NK-92 (cell line): ENCODE results near the gene UBE2D1.

Experiments used
- DNase-seq: peaks from one replicate; lab custom pipeline; 2025; ENCODE audit not compliant: unreplicated experiment; lab: John Stamatoyannopoulos, UW

UBE2D1 gene

DNA sequence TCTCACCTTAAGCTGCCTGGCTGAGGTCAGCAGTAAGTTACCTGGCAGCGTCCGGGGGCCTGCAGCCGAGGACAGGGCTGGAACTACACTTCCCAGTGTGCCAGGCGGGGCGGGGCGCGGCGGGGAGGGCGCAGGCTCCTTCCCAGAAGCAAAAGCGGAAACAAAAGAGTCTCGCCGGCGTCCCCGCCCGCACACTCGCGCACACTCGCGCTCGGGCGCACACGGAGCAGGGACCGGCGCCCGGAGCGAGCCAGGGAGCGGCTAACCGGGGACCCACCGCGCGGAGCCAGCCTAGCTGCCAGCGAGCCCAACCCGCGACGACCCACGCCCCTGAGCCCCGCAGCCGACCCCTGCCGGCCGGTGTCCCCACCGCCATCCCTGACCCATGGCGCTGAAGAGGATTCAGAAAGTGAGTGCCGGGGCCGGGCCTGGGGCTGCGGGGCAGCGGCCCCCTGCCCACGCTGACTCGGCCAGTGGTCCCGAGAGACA lies at the start of gene UBE2D1:
TSS of gene UBE2D1 (plus strand) at position 190 of the 489 bp plus-strand sequence. CDS start at position 386, 196 bp downstream.
- DNase-seq = no peak

DNA sequence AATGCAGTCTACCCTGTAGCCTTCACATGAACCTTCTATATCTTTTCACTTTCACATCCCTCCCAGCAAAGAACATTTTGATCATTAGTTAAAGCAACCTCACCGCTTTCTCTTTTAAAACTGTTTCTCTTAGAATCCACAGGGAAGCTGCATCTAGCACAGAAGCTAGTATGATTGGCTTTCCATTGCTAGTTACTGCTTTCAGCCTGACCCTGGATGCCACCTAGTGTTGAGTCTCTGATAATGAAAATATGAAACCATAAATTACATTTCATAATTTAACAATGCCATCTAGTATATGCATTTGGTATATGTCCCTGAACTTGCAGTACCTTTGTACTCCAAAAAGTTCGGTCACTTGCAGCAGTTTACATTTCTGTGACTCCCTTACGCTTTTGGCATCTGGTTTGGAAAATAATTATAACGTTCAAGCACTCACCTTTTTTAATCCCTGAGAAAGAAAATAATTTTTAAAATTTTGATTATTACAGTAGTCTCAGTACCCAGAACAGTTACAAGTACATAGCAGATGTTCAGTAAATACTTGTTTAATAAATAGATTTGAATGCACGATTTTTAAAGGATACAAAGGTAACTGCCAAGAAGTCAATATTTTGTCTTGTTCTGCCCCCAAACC lies 43.1 kb upstream of the UBE2D1 start:
- DNase-seq = no peak

DNA sequence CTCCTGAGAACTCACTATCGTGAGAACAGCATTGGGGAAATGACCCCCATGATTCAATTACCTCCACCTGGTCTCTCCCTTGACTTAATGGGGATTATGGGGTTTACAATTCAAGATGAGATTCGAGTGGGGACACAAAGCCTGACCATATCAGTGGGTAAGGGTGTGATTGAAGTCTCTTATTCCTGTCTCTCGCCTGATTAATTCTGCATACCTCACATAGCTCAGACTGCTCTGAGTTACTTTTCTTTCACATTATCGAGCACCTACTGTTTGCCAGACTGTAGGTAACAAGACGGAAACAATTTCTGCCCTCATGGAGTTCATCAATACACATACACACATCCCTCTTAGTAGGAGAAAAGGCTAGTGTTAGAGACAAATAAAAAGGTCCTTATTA lies 40.8 kb upstream of the UBE2D1 start:
- no peak for DNase-seq

DNA sequence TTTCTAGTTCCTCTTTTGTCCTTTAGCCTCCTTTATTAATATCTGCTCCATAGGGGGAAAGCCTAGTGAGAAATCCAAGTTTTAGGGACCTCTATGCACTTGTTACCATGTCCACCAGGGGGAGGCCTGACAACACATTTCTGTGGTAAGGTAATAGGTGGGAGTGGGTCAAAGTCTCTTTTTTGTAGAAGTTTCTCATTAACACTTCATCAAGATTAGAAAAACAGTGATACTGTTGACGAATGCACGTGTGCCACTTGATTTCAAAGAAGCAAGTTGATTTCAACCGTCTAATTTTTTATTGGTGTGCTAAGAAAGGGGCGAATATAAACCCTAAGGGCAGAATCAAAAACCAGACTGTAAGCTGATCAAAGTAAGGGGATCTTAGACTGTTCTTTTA lies 35.2 kb upstream of the UBE2D1 start:
- no peak for DNase-seq

DNA sequence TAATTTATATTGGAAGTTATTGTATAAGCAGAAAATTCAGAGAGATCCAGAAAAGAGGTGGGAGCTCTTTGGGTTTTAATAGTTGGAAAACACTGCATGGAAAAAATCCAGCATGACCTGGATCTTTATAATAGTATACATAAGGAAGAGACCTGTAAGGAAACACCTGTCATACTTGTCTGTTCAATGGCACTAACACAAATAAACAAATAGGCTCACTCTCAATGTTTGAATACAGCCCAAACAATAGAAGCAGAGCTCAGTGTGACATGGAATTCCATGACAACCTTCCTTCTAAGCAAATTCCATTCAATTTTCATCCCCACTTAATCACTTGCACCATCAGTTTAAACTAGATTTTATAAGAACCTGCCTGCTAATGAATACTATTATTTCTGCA lies 34.1 kb upstream of the UBE2D1 start:
- DNase-seq = no peak

DNA sequence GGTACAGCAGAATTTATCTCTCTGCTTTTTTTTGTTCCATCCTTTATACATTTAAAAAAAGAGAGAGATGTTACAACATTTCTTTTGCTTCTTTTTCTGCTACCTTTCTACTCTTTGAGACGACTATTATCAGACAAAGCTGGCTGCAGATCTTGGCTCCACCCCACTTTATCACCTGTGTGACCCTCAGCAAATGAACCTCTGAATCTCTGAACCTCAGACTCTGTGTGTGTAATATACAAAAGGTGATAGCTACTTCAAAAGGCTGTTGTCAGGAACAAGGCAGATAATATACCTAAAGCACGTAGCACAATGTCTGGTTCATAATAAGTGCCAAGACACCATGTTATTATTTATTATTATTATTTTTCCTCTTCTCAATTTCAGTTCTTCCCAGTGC lies 32.6 kb upstream of the UBE2D1 start:
- no peak for DNase-seq

DNA sequence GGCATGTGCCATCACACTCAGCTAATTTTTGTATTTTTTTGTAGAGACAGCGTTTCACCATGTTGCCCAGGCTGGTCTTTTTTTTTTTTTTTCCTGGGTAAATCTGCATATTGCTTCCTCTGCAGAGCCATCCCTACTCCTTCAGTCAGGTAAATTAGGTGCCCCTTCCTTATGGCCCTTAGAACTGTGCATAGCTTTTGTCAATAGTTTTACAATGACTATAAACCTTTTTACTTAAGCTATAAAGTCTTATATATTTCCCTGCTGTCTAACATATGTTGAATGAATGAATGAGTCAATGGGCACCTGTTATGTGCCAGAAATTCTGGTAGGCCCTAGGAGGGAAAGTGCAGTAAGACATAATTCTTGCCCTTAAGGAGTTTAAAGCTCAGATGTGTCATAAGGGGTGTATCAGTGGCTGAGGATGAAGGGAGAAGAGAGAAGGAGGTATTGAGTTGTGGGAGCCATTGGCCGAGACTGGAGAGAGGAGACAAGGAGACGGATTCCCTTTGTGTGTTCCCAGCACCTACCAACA lies 30.6 kb upstream of the UBE2D1 start:
- DNase-seq = no peak

DNA sequence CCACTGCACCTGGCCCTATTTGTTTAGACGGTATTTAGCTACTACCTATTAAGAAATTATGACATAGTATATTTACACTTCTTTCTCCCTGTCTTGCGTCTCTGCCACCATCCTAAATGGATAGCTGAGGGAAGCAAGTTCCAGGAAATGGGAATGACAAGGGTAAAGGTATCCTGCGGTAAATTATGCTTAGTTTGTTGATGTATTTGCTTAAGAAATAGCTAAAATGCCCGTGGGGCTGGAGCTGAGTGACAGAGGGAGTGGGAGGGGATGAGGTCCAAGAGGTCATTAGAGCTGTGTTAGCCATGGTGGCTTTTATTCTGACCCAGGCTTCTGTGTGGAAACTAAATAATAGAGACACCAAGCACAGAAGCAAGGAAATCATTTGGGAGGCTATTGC lies 29.0 kb upstream of the UBE2D1 start:
- no peak for DNase-seq

DNA sequence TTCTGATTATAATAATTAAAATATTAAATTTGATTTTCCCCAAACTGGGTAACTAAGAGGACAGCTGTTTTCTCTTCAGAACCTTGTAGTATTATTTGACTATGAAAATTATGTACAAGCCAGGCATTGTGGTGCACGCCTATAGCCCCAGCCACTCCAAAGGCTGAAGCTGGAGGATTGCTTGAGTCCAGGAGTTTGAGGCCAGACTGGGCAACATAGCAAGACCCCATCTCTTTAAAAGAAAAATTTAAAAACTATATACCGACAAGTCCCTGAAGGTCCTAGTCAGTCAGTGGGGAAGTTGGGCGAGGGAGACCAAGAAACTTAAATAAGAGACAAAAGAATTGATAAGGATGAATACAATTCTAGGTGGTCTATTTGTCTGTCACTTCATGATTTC lies 27.1 kb upstream of the UBE2D1 start:
- no peak for DNase-seq

DNA sequence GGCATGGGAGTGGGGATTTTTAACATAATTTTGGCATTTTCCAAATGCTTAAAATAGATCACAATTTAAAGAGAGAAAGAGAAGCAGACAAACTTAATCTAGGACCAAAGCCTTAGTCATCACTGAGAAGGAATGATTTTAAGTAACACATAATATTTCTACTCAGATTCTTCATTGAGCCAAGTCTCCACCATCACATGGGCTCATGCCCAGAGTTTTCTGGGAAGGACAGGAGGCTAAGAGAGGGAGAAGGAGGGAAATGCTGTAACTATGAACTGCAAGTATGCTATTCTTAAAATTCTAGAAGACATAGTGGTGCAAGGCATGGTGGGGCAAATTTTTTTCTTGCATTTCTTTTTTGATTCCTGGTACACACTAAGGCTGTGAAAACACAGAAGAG lies 23.8 kb upstream of the UBE2D1 start:
- no peak for DNase-seq

DNA sequence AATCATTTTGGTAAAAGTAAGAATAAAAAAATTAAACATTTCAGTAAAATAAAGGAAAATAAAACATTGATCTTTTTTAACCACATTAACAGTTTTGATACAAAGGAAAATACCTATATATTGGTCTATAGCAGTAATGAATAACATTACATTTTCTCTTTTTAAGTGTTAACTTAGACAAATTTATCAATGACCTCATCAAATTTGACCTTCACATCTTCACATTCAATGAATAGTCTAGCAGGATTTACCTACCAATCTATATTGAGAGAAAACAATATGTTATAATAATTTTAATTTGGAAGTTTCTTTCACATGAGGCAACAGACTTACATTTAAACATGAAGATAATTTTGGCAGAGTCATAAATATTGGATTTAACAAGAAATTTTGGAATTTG lies 17.9 kb upstream of the UBE2D1 start:
- DNase-seq = no peak

DNA sequence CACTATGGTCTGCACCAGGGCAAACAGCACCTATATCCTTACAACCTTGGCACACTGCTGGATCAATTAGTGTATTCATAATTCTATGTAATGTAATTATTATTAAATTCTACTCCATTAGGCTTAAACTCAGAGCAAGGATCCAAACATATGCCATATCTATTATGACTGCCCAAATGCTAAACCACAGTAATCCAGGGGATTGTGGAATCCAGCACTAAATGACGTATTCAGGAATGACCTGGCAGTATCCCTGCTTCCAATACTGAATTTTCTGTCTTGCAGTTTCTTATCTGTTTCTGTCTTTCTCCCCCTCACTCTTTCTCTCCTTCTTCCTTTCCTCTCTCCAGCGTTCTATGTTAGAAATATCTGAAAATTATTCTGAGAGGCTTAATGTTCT lies 16.5 kb upstream of the UBE2D1 start:
- DNase-seq = no peak

DNA sequence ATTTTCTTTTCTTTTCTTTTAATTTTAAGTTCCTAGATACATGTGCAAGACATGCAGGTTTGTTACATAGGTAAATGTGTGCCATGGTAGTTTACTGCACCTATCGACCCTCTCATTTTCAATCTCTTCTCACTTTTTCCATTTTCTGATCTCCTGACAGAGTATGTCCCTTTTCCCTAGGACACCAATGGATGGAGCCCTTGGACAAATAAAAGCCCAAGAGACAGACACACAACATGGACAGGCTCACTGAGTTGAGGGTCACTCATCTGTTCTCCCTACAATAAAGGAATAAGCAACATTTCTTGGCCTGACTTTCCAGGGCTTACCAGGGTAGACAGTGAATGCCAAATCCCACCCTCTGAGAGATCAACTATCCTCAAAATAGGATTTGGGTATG lies 15.2 kb upstream of the UBE2D1 start:
- DNase-seq = no peak

DNA sequence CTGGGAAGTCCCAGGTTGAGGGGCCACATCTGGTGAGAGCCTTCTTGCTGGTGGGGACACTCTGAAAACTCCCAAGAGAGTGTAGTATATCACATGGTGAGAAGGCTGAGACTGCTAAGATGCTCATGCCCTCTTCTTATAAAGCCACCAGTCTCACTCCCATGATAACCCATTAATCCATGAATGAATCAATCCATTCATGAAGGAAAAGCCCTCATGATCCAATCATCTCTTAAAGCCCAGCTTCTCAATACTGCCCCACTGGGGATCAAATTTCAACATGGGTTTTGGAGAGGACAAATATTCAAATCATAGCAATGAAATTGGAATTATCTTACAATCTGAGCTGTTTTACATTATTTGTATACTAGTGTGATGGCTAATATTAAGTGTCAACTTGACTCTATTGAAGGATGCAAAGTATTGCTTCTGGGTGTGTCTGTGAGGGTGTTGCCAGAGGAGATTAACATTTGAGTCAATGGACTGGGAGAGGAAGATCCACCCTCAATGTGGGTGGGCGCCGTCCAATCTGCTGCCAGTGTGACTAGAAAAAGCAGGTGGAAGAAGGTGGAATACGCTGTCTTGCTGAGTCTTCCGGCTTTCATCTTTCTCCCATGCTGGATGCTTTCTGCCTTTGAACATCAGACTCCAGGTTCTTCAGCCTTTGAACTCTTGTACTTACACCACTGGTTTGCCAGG lies 14.3 kb upstream of the UBE2D1 start:
- DNase-seq = no peak

DNA sequence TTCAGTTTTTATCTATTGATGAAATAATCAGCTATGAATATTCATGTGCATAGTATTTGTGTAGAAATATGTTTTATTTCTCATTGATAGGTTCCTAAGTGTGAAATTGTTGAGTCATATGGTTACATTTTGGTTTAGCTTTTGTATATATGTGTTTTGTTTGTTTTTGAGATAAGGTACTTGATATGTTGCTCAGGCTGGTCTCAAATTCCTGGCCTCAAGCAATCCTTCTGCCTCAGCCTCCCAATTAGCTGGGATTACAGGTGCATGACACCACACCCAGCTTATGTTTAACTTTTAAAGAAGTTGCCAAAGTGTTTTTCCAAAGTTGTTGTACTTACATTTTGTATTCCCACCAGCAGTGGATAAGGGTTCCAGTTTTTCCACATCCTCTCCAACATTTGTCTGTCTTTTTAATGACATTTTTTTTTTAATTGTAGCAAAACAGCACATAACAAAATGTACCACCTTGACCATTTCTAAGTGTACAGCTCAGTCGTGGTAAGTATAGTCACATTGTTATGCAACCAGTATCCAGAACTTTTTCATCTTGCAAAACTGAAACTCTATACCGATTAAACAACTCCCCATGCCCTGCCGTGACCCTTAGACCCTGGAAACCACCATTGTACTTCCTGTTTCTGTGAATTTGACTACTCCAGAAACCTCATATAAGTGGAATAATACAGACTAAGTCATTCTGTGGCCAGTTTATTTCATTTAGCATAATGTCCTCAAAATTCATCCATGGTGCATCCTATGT lies 12.6 kb upstream of the UBE2D1 start:
- DNase-seq = no peak

DNA sequence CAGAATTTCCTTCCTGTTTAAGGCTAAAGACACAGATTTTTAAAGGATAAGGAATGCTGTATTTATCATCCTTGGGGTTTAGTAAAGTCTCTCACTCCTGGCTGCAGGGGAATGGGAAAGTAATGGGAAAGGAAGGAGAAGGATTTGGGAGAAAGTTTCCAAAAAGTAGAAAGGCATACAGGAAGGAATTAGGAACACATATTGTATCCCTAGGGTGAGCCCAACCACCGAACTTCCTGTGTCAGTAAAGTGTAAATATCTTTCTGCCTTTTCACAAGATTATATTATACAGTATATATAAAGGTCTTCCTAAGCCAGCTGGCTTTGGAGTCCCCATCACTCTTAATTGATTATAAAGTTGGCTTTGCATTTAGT lies 12.0 kb upstream of the UBE2D1 start:
- no peak for DNase-seq

DNA sequence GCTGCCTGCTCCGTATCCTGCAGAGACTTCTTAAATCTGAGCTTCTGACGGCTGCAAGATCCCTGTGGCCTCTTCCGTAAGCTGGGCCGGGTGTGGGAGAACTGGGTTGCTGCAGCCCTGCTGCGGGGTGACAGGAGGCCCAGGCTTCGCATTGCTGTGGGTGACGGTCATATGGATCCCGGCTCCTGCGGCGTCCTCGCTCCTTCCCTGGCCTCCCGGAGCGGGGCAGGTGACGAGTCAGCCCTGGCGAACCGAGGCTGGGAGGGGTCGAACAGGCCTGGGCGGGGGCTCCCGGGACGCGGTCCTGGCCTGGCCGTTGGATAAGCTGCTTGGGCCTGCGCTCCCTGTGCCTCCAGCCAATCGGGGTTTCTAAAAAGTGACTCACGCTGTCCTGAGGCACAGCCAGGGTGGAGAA lies 7.8 kb upstream of the UBE2D1 start:
- DNase-seq = no peak

DNA sequence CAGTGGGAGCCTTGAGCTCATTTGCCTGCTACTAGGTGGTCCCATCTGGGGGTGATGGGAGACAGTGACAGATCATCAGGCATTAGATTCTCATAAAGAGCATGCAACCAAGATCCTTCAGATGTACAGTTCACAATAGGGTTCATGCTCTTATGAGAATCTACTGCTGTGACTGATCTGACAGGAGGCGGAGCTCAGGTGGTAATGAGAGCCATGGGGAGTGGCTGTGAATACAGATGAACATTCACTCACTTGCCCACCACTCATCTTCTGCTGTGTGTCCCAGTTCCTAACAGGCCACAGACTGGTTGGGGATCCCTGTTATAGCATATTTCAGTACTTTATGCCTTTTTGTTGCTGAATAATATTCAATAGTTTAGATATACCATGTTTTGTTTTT lies 6.6 kb upstream of the UBE2D1 start:
- DNase-seq = no peak

DNA sequence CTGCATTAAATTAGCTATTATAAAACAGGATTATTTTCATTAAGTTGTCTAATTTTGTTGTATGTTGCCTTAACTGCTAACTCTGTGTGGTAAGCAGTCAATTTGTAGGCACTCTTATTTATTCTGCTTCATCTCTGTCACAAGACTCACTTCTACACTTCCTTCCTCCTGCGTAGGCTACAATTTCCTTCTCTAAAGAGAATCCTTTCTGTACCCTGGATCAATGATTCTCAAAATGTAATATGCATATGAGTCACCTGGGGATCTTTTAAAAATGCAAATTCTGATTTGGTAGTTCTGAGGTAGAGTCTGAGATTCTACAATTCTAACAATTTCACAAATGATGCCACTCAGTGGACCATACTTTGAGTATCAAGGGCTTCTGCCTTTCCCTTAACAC lies 4.4 kb upstream of the UBE2D1 start:
- no peak for DNase-seq

DNA sequence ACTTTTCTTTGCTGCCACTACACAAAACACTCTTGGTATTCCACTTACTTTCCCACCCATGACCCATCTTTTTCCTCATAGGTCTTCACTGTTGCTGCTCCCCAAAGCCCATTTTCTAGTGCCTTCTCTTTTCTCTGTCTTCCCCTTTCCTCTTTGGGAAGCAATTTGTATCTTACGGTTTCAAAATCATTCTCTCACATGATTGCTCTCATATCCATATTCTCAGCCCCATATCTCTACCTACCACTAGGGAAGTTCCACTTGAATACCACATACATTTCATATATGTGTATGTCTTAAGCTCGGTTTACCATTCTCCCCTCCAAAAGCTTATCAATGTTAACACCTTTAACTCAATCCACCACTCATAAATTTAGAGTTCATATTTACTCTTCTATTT lies 3.2 kb upstream of the UBE2D1 start:
- no peak for DNase-seq

DNA sequence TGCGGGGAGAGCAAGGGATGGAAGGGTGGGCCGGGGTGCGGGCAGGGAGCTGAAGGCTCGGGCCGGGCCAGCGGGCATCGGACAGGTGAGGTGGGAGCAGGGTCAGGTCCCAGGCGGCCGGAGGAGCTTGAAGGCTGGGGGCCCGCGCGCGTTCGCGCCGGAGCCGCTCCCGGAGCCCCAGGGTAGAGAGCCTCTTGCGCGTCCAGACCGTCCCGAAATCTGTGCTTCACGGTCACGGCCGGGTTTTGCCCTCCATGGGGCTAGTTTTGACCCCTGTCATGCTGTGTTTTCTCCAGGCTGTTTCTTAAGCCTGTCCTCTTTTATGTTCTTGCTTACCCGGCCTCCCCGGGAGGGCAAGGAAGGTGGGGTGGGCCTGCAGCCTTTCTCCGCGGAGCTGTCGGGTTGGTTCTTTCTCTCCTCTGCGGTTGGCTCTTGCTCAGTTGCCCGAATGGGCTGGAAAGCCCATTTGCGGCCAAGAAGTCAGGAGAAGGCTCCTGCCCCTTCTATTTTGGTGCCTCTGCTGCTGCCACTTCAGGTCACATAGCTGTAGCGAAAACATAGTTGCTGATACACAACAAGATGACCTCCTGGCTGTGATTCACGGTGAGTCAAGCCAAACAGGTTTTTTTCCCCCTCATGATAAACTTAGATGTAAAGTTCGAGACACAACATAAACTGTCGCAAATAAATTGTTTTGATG lies 650 bp downstream of the UBE2D1 start:
- DNase-seq = no peak
